GM18909 (cell line): ENCODE data around the gene PGBD5.

Experiments
- ATAC-seq: cut with Tn5 transposase; IDR thresholded peaks from one replicate; pipeline ENCODE4 v1.9.1; 2021; ENCODE audit warnings: mild to moderate bottlenecking; ENCODE audit not compliant: unreplicated experiment, poor library complexity

The PGBD5 gene

DNA sequence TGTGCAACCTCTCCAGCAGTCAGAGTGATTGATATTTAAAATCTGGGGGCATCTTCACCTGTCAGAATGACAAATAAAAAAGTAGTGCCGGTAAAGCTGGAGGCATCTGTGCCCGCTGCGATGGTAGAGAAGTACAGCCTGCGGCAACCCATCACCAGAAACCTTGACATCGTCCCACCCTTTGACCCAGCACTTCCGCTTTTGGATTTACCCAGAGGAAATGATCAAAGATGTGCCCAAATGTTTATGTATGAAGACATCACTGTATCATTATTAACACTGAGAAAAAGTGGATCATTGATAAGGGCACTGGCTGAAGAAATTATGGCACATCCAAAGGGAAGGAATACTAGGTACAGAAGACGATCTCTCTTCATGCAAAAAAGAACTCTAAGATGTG, 96.0 kb downstream of the PGBD5 start:
- ATAC-seq, result no peak

- ATAC-seq, result no peak
Observed at GRCh38 chr1:230328342-230329015, 97.7 kb downstream of the PGBD5 start.

- no peak for ATAC-seq
Observed at GRCh38 chr1:230327892-230328284, 98.2 kb downstream of the PGBD5 start.

GRCh38 chr1:230326971-230327891, 98.9 kb downstream of the PGBD5 start:
- ATAC-seq, result no peak

- no peak for ATAC-seq
Observed at GRCh38 chr1:230323686-230324085, 102.4 kb downstream of the PGBD5 start.

DNA sequence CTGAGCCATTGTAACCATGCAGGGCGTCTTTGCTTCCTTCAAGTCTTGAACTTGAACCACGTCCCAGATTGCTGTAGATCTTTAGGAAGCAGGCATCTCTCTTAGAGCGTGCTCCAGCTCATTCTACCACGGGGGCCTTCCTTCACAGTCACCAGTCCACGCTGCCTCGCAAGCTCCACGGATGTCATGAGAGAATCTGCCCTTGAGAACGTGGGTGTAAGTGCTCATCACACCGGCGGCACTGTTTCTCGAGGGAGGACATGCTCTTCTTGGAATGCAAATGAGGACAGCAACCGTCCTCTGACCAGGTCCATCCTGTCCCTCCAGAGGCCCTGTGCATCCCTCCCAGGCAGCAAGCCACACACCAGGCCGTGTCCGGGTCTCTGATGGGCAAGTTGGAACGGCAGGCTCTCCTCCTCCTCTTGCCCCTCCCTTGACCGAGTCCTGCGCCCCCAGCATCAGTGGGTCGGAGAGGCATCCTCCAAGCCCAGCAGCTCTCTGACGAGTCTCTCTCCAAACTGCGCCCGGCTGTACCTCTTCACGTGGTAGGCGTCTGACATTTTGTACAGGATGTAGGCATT, 103.1 kb downstream of the PGBD5 start:
- no peak for ATAC-seq

- no peak for ATAC-seq
Observed at GRCh38 chr1:230322421-230322756, 103.7 kb downstream of the PGBD5 start.

- ATAC-seq, result no peak
Observed at GRCh38 chr1:230321741-230322420, 104.3 kb downstream of the PGBD5 start.

- no peak for ATAC-seq
Observed at GRCh38 chr1:230321341-230321740, 104.8 kb downstream of the PGBD5 start.

- ATAC-seq, result no peak
Observed at GRCh38 chr1:230320804-230321203, 105.3 kb downstream of the PGBD5 start.

GRCh38 chr1:230319014-230319747, 107.0 kb downstream of the PGBD5 start:
- ATAC-seq, result no peak

- ATAC-seq, result no peak
Observed at GRCh38 chr1:230317823-230318819, 108.0 kb downstream of the PGBD5 start.

DNA sequence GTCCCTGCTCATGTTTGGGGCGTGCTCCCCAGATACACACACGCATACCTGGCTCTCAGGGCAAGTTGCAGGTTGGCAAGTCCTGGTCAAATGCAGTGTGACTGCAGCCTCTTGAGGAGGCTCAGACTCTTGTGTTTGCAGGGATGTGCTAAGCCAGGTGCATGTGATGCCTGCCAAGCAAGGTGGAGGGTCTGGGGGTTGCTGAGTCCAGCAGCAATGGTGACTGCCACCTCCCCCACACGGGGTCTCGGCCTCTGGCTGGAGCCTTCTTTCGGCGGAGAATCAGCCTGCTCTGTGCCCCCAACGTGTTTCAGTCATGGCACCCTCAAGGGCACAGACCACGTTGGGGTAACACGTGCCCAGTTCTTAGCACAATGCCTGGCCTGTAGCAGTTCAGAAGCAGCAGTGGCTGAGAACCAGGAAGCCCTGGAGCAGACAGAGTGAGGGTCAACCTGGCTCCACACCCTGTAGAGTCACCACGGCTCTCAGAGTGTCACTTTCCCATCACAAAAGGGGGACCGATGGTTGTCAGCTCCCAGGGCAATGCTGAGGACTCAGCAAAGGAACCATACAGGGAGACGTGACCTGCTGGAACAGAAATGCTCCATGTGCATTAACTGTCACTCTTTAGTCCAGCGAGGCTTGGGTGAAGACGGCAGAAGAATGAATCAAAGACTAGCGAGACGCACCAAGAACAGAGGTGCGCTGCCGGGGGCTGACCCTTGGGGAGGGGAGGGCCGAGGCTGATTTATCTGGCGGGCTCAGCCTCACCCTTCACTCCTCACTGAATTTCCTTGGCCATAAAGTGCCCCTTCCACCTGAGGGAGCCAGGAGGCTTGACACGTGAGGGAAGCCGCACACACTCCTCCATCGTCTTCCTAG, 109.0 kb downstream of the PGBD5 start:
- ATAC-seq, result no peak

GRCh38 chr1:230315099-230315498, 111.0 kb downstream of the PGBD5 start:
- ATAC-seq, result no peak

DNA sequence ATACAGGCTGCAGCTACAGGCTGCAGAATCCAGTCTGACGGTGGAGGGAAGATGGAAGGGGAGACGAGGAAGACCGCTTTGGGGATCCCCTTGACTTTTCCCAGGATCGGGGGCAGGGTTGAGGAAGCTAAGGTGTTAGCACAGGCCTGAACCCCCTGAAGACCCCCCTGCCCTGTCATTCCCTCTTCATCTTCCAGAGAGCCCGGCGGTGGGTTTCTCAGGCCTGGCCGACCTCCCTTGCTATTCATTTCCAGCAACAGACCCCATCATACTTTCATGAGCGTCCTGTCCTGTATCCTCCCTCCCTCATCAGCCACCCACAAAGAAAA, 112.0 kb downstream of the PGBD5 start:
- ATAC-seq, result no peak

- no peak for ATAC-seq
Observed at GRCh38 chr1:230313453-230314141, 112.5 kb downstream of the PGBD5 start.

DNA sequence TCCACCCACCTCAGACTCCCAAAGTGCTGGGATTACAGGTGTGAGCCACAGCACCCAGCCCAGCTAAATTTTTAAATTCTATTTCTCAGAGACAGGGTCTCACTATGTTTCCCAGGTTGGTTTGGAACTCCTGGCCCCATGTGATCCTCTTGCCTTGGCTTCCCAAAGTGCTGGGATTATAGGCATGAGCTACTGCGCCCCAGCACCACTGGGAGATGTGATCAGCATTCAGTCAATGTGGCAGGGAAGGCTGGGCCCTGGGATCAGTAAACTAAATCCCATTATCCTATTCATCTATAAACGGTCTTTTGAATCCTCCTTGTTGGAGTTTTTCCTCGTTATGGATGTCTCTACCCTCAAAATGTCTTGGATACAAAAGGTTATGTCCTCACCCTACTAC, 113.5 kb downstream of the PGBD5 start:
- ATAC-seq, result no peak
